HEK293T (cell line): ENCODE results near the gene KIF7.

ENCODE experiments used
- BHLHE40 ChIP-seq: fragments of 450-650 bp; IDR thresholded peaks from 2 replicates; pipeline ENCODE4 v1.6.1; 2016; ENCODE audit warnings: mild to moderate bottlenecking, moderate library complexity, borderline replicate concordance
- CTBP1 ChIP-seq: fragments of 450-650 bp; IDR thresholded peaks from 2 replicates; pipeline ENCODE4 v1.6.1; 2016; ENCODE audit warnings: borderline replicate concordance
- FOXA1 ChIP-seq: fragments of 450-650 bp; IDR thresholded peaks from 2 replicates; pipeline ENCODE4 v1.6.1; 2016; ENCODE audit warnings: mild to moderate bottlenecking
- FOXK2 ChIP-seq: fragments of 450-650 bp; IDR thresholded peaks from 2 replicates; pipeline ENCODE4 v1.6.1; 2016; ENCODE audit warnings: mild to moderate bottlenecking
- FOXM1 ChIP-seq: fragments of 450-650 bp; IDR thresholded peaks from 2 replicates; pipeline ENCODE4 v1.6.1; 2017; ENCODE audit warnings: mild to moderate bottlenecking, borderline replicate concordance
- HDGF ChIP-seq: fragments of 450-650 bp; IDR thresholded peaks from 2 replicates; pipeline ENCODE4 v1.6.1; 2017; ENCODE audit warnings: antibody characterized with exemption, borderline replicate concordance
- L3MBTL2 ChIP-seq: fragments of 450-650 bp; conservative IDR thresholded peaks from 2 replicates; pipeline ENCODE4 v1.6.1; 2016; ENCODE audit warnings: mild to moderate bottlenecking
- NFRKB ChIP-seq: fragments of 450-650 bp; IDR thresholded peaks from 2 replicates; pipeline ENCODE4 v1.6.1; 2016; ENCODE audit warnings: mild to moderate bottlenecking, moderate library complexity
- SUZ12 ChIP-seq: fragments of 450-650 bp; IDR thresholded peaks from 2 replicates; pipeline ENCODE4 v1.6.1; 2016; ENCODE audit warnings: mild to moderate bottlenecking
- TARDBP ChIP-seq: fragments of 450-650 bp; IDR thresholded peaks from 2 replicates; pipeline ENCODE4 v1.6.1; 2016
- ZNF384 ChIP-seq: fragments of 450-650 bp; IDR thresholded peaks from 2 replicates; pipeline ENCODE4 v1.6.1; 2016
- TF ChIP-seq, protein P1 (sequence below): fragments of 450-650 bp; IDR thresholded peaks from 2 replicates; pipeline ENCODE4 v1.6.1; 2016

DNA sequence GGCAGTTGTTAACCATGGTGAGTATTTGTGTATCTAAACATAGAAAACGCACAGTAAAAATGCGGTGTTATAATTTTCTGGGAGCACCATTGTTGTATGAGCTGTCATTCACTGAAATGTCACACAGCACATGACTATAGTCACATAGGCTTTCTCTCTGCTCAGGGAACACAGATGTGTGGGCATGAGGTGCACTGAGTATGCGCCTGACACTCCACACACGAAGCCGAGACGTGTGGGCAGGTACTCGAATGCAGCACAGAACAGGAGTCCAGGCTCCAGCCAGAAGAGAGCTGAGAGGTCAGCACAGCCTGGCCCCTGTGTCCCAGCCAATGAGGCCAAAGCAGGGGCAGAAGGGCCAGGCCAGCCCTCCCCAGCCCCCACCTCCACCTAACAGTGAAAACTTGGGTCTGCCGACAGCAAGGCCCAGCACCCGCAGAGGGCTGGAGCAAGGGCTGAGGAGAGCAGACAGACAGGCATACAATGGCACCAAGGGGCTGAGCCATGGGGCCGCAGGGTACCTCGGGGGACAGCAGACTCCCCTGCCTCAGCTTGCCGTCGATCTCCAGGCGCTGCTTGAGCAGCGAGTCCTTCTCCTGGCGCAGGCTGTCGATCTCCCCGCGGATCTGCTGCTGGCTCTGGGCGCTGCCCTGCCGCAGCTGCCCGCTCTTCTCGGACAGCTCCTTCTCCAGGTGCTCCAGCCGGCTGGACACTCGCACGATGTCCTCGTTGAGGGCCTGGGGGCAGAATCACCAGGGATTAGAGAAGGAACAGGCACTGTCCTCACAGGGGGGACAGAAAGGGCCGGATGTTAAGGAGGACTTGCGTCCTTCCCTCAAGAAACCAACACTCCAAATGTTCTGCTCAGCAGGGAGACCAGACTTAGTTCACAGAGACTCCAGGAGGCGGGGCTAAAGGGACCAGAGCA lies 24.0 kb downstream of the KIF7 start:
- no peak for TF ChIP-seq FOXA1
- no peak for TF ChIP-seq SUZ12
- TF ChIP-seq BHLHE40: no peak
- no peak for TF ChIP-seq HDGF
- TF ChIP-seq ZNF384: no peak
- no peak for TF ChIP-seq FOXK2
- no peak for TF ChIP-seq TARDBP
- no peak for TF ChIP-seq L3MBTL2
- TF ChIP-seq, protein P1, sequence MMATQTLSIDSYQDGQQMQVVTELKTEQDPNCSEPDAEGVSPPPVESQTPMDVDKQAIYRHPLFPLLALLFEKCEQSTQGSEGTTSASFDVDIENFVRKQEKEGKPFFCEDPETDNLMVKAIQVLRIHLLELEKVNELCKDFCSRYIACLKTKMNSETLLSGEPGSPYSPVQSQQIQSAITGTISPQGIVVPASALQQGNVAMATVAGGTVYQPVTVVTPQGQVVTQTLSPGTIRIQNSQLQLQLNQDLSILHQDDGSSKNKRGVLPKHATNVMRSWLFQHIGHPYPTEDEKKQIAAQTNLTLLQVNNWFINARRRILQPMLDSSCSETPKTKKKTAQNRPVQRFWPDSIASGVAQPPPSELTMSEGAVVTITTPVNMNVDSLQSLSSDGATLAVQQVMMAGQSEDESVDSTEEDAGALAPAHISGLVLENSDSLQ: no peak
- no peak for TF ChIP-seq CTBP1
- no peak for TF ChIP-seq FOXM1
- no peak for TF ChIP-seq NFRKB
